ENCODE results near the gene JARID2. TPM values are rescaled to one million over a fixed set of nuclear protein-coding genes. Genes with fewer than 3 reads are reported as not detected.

The JARID2 gene
- total RNA-seq, 1 donor from 2014 or later: 11.7 TPM

DNA sequence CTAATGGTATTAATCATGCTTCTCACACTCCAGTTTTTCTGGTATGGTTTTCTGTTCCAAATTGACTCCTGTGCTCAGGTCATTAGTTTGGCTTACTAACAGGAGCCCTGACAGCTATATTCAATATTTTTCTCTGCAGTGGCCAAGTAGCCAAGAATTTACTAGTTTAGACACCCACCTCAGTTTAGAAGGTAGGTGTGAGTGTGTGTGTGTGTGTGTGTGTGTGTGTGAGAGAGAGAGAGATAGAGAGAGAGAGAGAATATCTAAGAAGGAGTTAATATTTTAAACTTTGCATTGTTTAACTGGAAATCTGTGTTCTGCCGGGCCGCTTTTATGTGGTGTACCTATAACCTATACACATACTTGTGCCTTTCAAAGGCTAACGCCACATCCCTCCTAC, 18.5 kb downstream of the JARID2 start:
- no peak for DNase-seq (ENCODE audit: low read depth in 2 of 2)

DNA sequence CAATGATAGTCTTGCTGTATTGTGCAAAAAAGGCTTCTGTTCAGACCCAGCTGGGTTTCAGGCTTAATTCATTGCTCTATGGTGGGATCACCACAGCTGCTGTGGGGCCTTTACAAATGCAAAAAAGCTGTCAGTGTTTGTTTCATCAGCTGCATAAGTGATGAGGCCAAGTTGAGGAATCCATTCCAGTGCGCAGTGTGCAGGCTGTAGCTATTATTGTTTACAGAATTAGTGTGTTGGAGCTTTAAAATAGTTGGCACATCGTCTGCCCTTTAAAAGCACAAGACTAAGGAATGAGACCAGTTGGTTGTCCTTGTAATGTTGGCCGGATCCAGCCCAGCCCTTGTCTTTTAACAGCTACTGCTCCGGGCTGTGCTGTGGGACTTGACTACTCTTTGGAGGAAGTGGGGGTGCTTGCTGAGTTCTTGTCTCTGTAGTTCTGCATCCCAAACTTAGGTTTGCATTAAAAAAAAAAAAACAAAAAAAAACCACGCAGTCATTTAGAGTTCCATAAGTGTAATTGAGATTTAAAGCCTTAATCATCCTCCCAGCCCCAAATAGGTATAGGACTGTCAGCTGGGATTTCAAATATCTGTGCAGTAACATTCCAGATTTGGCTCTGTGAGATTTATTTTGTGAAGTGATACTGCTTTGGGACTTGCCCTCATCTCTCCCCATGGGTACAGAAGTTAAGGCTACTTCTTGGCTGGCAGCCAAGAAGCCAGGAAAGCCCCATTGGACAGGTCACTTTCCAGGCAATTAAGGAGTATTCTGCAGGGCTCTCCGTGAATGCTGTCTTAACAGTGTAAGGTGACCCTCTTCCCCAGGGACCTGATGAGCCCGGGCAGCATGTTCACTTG, 19.3 kb downstream of the JARID2 start:
- DNase-seq (ENCODE audit: low read depth in 2 of 2): peak in 1 of 2 donors; percentile 28

DNA sequence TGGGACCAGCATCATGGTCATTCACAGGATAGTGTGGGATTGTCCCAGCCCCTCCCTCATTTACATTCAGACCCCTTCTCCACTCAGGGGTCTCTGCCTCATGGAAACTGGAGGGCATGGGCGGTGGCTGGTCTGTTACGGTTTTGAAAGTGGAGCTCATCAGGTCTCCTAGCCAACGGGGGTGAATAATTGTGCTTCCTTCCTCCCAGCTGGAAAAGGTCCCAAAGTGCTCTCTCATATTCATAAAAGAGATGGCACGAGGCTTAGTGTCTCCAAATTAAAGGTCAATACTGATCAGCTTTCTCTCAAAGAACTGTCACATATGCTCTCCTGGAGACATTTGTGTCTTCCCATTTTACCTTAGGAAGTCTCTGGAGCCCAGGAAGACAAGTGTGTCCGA, 19.9 kb downstream of the JARID2 start:
- DNase-seq (ENCODE audit: low read depth in 2 of 2): peak; percentile 54 to 86

DNA sequence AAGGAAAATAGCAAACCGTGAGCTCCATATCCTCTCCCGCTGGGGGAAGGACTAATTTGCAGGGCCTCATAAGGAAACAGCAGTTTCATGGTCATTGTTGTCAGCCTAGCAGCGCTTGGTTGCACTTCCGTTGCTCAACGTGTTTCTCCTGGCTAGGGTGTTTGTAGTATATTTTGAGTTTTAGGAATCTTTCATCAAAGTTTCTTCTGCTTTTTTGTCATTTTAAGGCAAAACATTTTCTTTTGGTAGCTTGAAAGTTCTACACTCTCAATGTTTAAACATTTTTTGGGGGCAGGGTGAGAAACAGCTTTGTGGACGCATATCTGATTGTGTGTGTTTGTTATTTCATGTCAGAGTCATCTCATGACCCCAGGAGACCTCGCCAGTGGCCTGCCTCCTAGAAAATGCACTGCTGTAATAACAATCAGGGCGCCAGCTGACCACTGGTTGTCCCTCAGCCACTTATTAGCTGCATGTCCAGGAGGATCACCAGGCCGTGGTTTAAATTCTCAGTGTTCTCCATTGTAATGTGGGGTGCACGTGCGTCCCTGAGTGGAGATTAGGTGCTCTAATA, 20.6 kb downstream of the JARID2 start:
- DNase-seq (ENCODE audit: low read depth in 2 of 2): peak; percentile 56 to 86

DNA sequence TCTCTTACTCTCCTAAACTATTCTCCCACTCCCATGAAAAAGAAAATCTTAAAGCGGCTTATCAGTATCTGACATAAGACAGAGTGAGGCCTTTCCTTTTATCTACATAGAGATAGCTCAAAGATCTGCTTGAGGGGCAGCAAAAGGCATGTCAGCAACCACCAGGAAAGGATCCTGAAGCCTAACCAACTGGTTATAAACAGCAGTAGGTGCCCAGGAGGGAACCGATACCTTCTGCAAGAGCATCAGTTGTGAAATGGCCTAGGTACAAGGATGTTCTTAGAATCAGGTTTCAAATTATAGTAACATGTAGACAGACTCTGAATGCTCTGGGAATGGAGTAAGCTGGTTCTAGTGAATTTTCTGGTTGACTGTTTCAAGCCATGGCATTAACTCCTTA, 21.4 kb downstream of the JARID2 start:
- no peak for DNase-seq (ENCODE audit: low read depth in 2 of 2)

DNA sequence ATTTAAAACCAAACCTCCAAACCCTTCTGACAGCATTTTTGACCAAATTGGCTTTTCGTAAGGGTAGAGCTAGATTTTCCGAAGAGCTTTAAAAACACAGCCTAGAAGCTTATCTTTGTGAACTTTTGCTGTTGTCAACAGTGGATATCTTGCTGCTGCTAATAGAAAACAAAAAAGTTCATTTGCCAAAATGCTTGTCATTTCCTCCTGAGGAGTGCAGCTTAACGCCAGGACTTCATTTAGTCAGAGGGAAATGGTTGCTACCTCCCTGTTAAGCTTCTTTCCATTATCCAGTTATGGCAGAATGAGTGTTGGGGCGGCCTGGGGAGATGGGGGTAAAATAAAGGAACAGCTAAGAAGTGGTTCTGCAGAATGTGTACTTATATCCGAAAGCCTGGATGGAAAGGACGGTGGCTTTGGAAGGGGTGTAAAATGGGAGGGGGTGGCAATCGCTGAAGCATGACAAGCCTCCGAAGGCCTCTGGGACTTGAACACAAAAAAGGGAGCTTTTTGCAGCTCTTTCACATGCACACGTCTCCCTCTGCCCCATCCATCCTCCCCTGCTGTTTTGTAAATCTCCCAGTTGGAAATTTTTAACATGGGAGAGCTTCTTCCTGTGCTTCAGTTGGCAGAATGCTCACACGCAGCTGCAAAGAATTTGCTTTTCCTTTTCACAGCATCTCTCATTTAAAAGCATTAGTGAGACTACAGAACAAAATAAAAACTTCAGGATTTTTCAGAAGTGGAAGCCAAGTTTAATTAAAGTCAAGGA, 22.5 kb downstream of the JARID2 start:
- peak in 1 of 2 donors; percentile 47 for DNase-seq (ENCODE audit: low read depth in 2 of 2)

DNA sequence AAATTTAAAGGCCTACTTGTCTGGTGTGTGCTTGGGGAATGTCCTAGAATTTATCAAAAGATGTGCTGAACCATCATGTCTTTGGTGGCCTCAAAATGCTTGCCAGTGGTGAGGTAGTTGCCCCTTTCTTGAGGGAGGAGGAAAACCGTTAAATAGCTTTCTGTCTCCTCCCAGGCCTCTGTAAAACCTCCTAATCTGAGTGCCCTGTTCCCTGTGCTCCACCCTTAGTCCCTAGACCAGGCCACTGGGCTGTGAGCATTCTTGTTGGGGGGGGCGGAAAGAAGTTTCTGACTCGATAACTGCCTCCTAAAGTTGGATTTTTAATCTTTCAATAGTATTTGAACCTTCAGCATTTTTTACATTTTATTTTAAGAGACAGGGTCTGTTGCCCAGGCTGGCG, 23.1 kb downstream of the JARID2 start:
- DNase-seq (ENCODE audit: low read depth in 2 of 2): no peak

DNA sequence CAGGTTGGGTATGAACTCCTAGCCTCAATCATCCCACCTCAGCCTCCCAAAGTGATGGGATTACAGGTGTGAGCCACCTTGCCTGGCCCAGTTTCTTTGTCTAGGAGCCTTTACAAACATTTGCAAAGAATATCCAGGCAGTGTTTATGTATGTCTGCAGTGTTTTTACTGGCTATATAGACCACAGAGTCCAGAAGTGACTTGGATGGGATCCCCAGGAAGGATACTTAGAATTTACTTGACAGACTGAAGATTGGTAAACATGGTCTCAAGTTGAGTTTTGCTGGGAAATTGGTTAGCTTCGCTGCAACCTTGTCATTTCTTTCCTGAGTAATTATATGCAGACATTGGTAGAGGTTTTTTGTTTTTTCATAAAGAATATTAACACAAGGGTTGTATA, 23.8 kb downstream of the JARID2 start:
- DNase-seq (ENCODE audit: low read depth in 2 of 2): no peak

DNA sequence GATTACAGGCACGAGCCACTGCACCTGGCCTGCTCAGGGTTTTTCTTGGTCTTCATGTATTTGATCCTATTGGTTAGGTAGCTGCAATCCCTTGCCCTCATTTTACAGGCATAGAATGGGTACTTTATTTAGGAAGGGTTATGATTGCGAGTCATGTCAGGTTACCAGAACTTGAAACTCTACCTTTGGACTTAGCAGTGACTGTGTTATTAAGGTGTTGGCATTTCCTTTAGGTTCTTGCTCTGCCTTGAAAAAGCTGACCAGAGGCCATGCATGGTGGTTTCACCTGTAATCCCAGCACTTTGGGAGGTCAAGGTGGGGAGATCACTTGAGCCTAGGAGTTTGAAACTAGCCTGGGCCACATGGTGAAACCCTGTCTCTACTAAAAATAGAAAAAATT, 24.5 kb downstream of the JARID2 start:
- DNase-seq (ENCODE audit: low read depth in 2 of 2): no peak

DNA sequence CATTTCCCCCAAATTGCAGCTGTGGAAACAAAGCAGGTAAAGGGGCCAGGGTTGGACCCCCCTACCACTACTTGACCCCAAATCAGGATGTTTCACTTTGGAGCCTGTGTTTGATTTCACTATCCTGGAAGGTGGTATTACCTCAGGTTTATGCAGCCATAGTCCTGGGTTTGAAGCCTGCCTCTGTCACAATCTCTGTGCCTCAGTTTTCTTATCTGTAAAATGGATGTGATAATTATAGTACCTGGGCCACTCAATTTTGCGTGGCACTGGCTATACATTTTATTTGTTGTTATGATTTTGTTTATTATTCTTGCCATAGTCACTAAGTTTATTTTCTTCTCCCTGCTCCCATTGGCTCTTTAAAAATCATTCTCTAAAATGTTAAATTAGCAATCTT, 26.7 kb downstream of the JARID2 start:
- DNase-seq (ENCODE audit: low read depth in 2 of 2): no peak

DNA sequence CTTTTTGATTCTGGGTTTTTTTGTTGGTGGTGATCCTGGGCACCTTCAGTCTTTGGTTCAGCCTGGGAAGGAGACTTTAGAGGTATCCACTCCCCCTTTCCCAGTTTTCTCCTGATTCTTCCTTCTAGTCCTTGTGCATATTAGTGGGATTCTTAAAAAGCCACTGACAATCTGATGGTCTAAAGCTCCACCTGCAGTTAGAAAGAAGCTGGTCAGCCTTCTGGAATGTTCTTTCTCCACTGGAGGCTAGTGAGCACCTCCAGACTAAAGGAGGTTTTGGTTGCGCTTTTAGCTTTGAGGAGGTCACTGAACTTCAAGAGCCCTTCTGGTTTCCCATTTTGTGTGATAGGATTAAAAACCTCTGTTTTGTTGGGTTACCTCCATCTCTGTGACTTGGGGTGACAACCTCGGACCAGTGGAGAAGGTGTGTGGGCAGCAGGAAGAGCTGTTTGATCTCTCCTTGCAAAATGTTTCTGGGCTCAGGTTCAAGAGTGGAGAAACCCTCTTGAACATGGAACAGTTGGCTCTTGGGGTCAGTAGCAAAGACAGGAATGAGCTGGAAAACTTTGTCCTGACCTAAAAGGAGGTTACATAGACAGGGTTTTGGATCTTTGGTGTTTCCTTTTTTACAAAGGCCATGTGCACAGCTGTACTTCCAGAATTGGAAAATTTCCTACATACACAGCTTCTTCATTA, 29.0 kb downstream of the JARID2 start:
- peak; percentile 14 to 25 for DNase-seq (ENCODE audit: low read depth in 2 of 2)

DNA sequence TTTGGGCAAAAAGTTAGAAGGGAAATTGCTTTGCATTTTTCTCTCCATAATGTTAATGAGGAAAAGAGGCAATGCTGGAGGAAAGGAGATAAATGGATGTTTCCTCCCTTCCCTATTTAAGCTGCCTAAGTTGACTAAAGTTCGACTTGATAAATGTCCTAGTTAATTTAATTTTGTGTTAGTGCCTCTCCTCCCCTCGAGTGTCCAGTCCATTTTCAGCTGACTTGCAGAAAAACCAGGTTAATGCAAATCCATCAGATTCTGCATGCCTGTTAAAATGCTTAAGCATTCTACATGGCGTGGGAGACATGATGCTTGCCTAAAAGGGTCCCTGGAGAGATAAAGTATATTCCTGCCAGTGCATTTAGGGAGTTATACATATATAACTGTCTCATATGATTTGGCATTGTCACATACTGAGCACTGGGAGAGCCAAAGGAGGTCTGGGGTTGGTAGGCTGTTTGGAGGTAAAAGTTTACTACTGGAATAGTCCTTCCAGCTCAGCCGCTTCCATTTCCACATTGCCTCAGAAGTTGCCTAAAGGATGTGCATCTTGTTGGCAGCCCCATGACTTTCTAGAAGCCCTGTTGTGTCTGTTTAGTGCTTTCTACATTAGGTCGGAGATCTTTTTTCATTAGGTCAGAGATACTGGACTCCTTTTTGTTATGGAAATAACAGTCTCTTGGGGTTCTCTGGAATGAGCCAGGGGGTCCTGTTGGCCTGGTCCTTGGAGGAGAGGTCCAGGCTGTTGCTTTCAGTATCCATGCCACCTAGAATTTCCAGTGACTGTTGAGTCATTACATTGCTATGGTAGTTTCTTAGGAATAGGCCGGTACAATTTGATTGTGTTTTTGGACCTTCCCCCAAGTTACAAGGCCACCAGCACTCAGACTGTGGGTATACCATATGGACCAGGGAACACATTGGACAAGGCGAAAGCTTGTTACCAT, 30.4 kb downstream of the JARID2 start:
- DNase-seq (ENCODE audit: low read depth in 2 of 2): no peak

DNA sequence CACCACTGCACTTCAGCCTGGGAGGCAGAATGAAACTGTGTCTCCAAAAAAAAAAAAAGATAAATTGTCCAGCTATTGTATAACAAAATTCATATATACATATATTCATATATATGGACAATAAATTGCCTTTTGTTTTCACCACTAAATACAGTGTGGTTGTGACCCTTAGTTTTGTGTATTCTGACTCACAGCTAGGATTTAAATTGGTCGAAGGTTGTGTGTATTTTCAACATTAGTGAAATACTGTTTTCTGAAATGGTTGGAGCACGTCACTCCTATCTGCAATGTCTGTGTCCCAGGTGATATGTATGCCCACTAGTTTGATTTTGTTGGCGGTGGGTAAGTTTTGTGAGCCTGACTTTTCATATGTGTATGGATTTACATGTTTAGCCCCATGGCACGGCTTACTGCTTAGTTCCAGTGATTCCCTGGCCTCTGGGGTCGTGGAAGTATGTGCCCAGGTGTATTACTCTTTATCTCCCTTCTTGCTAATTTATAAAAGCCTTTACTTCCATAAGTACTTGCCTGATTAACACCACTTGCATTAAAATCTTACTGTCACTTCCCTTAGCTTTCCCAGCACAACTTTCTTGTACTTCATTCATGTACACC, 33.3 kb downstream of the JARID2 start:
- DNase-seq (ENCODE audit: low read depth in 2 of 2): no peak

DNA sequence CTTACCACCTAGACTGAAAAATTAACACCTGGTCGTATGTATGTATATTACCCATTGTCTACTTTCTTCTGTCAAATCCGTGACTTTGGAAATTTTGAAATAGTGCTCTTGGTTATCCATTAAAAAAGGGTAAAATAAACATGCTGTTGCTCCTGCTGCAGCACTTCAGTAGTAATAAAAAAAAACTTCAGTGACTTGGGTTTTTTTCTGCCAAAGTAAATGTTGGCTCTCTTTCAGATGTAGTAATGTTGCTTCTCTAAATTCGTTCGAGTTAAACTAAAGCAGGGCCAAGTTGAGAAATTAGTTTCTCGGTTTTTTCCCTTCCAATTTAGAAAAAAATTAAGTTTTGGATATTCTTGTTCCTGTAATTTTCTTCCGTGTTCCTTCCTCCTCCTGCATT, 34.2 kb downstream of the JARID2 start:
- DNase-seq (ENCODE audit: low read depth in 2 of 2): peak in 1 of 2 donors; percentile 35

DNA sequence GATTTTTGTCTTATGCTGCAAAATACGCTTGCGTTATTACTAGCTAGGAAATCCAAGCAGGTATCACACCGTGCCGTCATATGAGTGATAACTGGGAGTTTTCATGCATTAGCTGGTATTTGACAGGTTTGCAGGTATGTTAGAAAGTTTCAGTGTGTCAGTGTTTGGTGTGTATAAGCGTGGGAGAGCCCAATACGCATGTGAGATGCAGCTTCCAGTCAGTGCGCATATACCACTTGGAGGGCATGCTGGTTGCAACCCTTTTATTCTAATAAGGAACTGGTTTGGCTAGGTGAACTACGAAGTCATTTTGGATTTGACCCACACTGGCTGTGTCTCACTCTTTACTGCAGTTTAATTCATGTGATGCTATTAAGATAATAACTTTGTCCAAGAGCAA, 35.1 kb downstream of the JARID2 start:
- DNase-seq (ENCODE audit: low read depth in 2 of 2): no peak

DNA sequence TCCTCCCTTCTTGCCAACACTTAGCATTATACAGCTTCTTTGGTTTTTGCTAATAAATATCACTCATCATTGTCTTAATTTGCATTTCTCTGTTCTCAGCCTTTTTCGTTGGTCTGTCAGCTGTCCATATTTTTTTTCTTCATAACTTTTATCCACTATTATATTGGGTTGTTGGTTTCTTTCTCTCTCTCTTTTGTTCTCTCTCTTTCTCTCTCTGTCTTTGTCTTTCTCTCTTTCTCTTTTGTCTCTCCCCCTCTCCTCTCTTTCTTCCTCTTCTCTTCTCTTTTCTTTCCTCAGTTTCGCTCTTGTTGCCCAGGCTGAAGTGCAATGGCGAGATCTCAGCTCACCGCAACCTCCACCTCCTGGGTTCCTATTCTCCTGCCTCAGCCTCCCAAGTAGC, 36.5 kb downstream of the JARID2 start:
- no peak for DNase-seq (ENCODE audit: low read depth in 2 of 2)

DNA sequence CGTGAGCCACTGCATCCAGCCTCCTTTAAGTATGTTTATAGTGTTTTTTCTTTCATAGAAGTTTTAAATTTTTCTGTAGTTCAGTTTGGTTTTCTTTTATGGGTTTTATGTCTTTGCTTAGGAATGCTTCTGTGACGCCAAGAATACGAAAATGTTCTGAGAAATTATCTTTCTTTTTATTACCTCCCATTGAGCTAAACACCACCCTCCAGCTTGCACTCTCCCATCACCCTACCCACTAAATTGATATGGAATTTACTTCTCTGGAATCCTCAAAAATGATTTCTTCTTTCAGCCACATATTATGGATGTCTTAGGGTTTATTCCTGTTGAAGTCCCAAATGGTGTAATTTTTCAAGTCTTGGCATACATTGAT, 38.1 kb downstream of the JARID2 start:
- DNase-seq (ENCODE audit: low read depth in 2 of 2): no peak

DNA sequence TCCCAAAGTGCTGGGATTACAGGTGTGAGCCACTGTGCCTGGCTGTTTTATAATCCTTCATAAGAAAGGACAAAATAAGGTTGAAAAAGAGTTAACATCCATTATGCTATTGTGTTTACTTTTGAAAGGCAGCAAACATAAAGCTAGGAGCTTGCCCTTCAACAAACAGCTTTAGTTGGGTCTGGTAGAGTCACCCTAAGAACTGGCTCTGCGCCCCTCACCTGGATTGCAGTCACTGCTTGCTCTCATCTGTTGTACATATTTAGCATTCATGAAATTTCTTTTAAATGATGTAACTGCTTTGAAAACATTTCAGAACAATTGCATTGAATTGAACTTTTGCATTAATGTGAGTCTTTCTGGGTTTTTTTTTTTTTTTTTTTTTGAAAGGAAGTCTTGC, 38.9 kb downstream of the JARID2 start:
- peak; percentile 44 to 65 for DNase-seq (ENCODE audit: low read depth in 2 of 2)

DNA sequence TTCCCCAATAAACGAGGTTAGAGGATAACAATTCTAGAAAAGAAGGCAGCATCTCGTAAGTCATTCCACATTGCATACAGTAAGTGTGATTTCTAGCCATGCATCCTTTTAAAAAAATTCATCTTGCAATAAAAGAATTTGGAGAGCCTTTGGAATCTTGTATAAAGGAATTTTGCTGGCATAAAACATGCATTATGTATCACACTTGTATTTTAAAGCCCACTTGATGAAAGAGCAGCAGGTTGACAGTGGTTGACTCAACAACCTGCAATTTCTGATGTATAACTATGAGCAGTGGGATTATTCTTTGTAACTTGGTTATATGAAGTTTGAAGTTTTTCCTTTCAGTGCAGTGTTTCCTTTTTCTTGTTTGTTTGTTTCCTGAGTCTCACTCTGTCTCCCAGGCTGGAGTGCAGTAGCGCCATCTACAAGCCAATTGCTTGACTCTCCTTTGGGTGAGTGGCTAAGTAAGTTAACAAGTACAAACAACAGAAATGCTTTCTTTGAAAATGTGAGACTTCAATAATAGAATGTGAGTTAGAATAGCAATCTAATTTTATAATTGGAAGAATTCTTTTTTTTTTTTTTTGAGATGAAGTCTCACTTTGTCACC, 39.9 kb downstream of the JARID2 start:
- peak in 1 of 2 donors; percentile 39 for DNase-seq (ENCODE audit: low read depth in 2 of 2)

Data from lung microvascular endothelial cell (primary cell).